K562 (cell line): Measurements from ENCODE around the gene TRIOBP. TPM values are rescaled to one million over a fixed set of nuclear protein-coding genes. Genes with fewer than 3 reads are reported as not detected.

ENCODE experiments used
- ARID3A ChIP-seq: IDR thresholded peaks from 2 replicates; pipeline ENCODE4 v1.6.1; 2012; ENCODE audit warnings: low read depth, low read length, improper control_type of control experiment, borderline replicate concordance
- CBX3 ChIP-seq, 2 experiments: IDR thresholded peaks; 1 replicate in 1 of 2; 2 replicates in 1 of 2; pipeline ENCODE4 v1.6.1; 2012; ENCODE audit warnings: inconsistent platforms in 2 of 2, low read length in 2 of 2, borderline replicate concordance in 1 of 2, control low read depth in 1 of 2
- CREB3L1 ChIP-seq: fragments of 450-650 bp; IDR thresholded peaks from 2 replicates; pipeline ENCODE4 v1.6.1; 2014; ENCODE audit warnings: low read depth, mild to moderate bottlenecking, moderate library complexity, borderline replicate concordance
- CXXC5 ChIP-seq: fragments of 250-450 bp; sonication (Bioruptor Pico); IDR thresholded peaks from 2 replicates; pipeline ENCODE4 v1.8.0; 2022; ENCODE audit warnings: inconsistent platforms, mild to moderate bottlenecking, moderate library complexity
- ESRRA ChIP-seq: fragments of 450-650 bp; IDR thresholded peaks from 2 replicates; pipeline ENCODE4 v1.6.1; 2014; ENCODE audit warnings: low read depth, mild to moderate bottlenecking, moderate library complexity, borderline replicate concordance
- GTF3C2 ChIP-seq: IDR thresholded peaks from 3 replicates; pipeline ENCODE4 v1.6.1; 2011; ENCODE audit warnings: borderline replicate concordance, mild to moderate bottlenecking, moderate library complexity; ENCODE audit not compliant: insufficient read length; ENCODE audit errors: extremely low read depth
- HMG20B ChIP-seq: fragments of 250-450 bp; sonication (Bioruptor Pico); IDR thresholded peaks from 2 replicates; pipeline ENCODE4 v1.5.0; 2021; ENCODE audit warnings: mild to moderate bottlenecking
- IFI16 ChIP-seq: fragments of 250-450 bp; sonication (Bioruptor Pico); IDR thresholded peaks from 2 replicates; pipeline ENCODE4 v2.1.2; 2022; ENCODE audit warnings: mild to moderate bottlenecking, inconsistent platforms
- KAT8 ChIP-seq: fragments of 450-650 bp; IDR thresholded peaks from 2 replicates; pipeline ENCODE4 v1.6.1; 2016; ENCODE audit warnings: low read depth, mild to moderate bottlenecking
- KLF10 ChIP-seq: fragments of 250-450 bp; sonication (Bioruptor Pico); IDR thresholded peaks from 2 replicates; pipeline ENCODE4 v1.6.1; 2021; ENCODE audit warnings: matching md5 sums
- TCF3 ChIP-seq: sonication (generic); formaldehyde crosslinking; IDR thresholded peaks from 2 replicates; pipeline ENCODE4 v1.4.0; 2020; ENCODE audit warnings: mild to moderate bottlenecking, missing genetic modification reagents
- ZBTB7A ChIP-seq: IDR thresholded peaks from 2 replicates; pipeline ENCODE4 v1.6.1; 2011; ENCODE audit warnings: low read depth, mild to moderate bottlenecking, low read length, moderate library complexity, borderline replicate concordance; ENCODE audit not compliant: control insufficient read depth
- ZNF277 ChIP-seq: fragments of 250-450 bp; sonication (Bioruptor Pico); IDR thresholded peaks from 2 replicates; pipeline ENCODE4 v1.8.0; 2022; ENCODE audit warnings: inconsistent platforms, mild to moderate bottlenecking, moderate library complexity, borderline replicate concordance
- ZNF639 ChIP-seq, 2 experiments: fragments of 200-800 bp in 1 of 2; sonication (Bioruptor generic) in 1 of 2; sonication (generic) in 1 of 2; formaldehyde crosslinking in 1 of 2; IDR thresholded peaks in 1 of 2; conservative IDR thresholded peaks in 1 of 2; 2 replicates each; pipeline versions ENCODE4 v1.5.0 to v1.6.1; 2016 to 2020; ENCODE audit warnings: missing compliant biosample characterization in 1 of 2, missing genetic modification characterization in 1 of 2, missing genetic modification reagents in 1 of 2
- ZNF699 ChIP-seq: fragments of 250-450 bp; sonication (Bioruptor Pico); IDR thresholded peaks from 2 replicates; pipeline ENCODE4 v1.8.0; 2021; ENCODE audit warnings: mild to moderate bottlenecking, moderate library complexity; ENCODE audit not compliant: insufficient replicate concordance
- polyA plus RNA-seq, 8 experiments: library from polyadenylated mRNA; depleted of rRNA in 4 of 8; stranded (reverse) in 5 of 8; unstranded in 3 of 8; fragments of >200 nt; fragmentation: Nextera tagmentation in 2 of 8; fragmentation: Illumina TruSeq in 1 of 8; extraction: Ambion mirVana in 2 of 8; extraction: Trizol in 1 of 8; gene quantifications; 2 replicates each; pipeline versions ENCODE4 v1.2.1 to v1.2.3, GENCODE V29; 2011 to 2014; ENCODE audit warnings: inconsistent platforms in 1 of 8, missing spikeins in 1 of 8
- total RNA-seq, 7 experiments: library from RNA; depleted of rRNA in 6 of 7; stranded (reverse); fragments of >200 nt in 6 of 7; fragmentation: Illumina TruSeq in 2 of 7; extraction: Trizol in 2 of 7; gene quantifications; 2 replicates each; pipeline versions ENCODE4 v1.2.1 to v1.2.3, GENCODE V29; 2011 to 2021; ENCODE audit warnings: low replicate concordance in 1 of 7

Gene TRIOBP
- total and polyA plus RNA-seq, 9 of the 15 experiments (the other 6 are each of a cell fraction or from before 2014, with no cell fraction given) = 0.24 to 13.8 (median 5.5) TPM

- TF ChIP-seq GTF3C2 (no peak), HMG20B (CRISPR knock-in tag) (no peak), ZBTB7A (peak; percentile 80; the same call in 1 of the 2 replicates), KAT8 (no peak), ZNF277 (CRISPR knock-in tag) (no peak), ZNF699 (CRISPR knock-in tag) (no peak), CBX3 (IDR thresholded peaks at IDR 0.05; ENCODE audit: borderline replicate concordance in 1 of 2, low read length in 2 of 2) (no peak), KLF10 (CRISPR knock-in tag) (no peak), IFI16 (CRISPR knock-in tag) (no peak), CREB3L1 (peak; percentile 66; the same call in 1 of the 2 replicates), ARID3A (no peak), ZNF639 (CRISPR knock-in tag; conservative IDR thresholded peaks at IDR 0.05 in 1 of 2, IDR thresholded peaks at IDR 0.05 in 1 of 2) (no peak), ESRRA (peak; percentile 39; the same call in 1 of the 2 replicates), TCF3 (CRISPR knock-in tag) (no peak), CXXC5 (CRISPR knock-in tag) (peak; percentile 82)
These were observed 110.8 kb downstream of the TRIOBP start, which contains the start of gene GCAT (continued) for GRCh38 chr22:37807410-37808293.
